H1 (cell line): ENCODE data around the gene ZDHHC3.

ENCODE experiments used
- BRCA1 ChIP-seq: IDR thresholded peaks from 2 replicates; pipeline ENCODE4 v1.6.1; 2012; ENCODE audit warnings: low read depth, low read length, improper control_type of control experiment
- CREB1 ChIP-seq: IDR thresholded peaks from 2 replicates; pipeline ENCODE4 v1.6.1; 2012; ENCODE audit warnings: inconsistent platforms
- KDM5A ChIP-seq: fragments of 200-600 bp; IDR thresholded peaks from 2 replicates; pipeline ENCODE4 v1.7.1; 2012; ENCODE audit warnings: mild to moderate bottlenecking, low read length, inconsistent platforms, mixed read lengths
- MAX ChIP-seq: IDR thresholded peaks from 2 replicates; pipeline ENCODE4 v1.6.1; 2012; ENCODE audit warnings: inconsistent platforms
- NANOG ChIP-seq: IDR thresholded peaks from 2 replicates; pipeline ENCODE4 v1.6.1; 2011; ENCODE audit warnings: low read length, low read depth, mild to moderate bottlenecking, inconsistent platforms; ENCODE audit not compliant: insufficient read depth, poor library complexity, severe bottlenecking
- POLR2A ChIP-seq, 2 experiments: IDR thresholded peaks; 1 replicate in 1 of 2; 2 replicates in 1 of 2; pipeline ENCODE4 v1.6.1; 2011; ENCODE audit warnings: low read depth in 2 of 2, low read length in 2 of 2, mild to moderate bottlenecking in 2 of 2; ENCODE audit errors: control extremely low read depth in 1 of 2
- RAD21 ChIP-seq, 2 experiments: IDR thresholded peaks in 1 of 2; conservative IDR thresholded peaks in 1 of 2; 2 replicates each; pipeline ENCODE4 v1.6.1; 2011; ENCODE audit warnings: low read depth in 2 of 2, low read length in 2 of 2, improper control_type of control experiment in 1 of 2, inconsistent platforms in 1 of 2, mild to moderate bottlenecking in 1 of 2, moderate library complexity in 1 of 2
- RXRA ChIP-seq: IDR thresholded peaks from 2 replicates; pipeline ENCODE4 v1.6.1; 2011; ENCODE audit warnings: low read depth, mild to moderate bottlenecking, low read length, moderate library complexity; ENCODE audit not compliant: insufficient read depth
- SP1 ChIP-seq: IDR thresholded peaks from 2 replicates; pipeline ENCODE4 v1.6.1; 2011; ENCODE audit warnings: low read depth, low read length
- YY1 ChIP-seq: IDR thresholded peaks from 2 replicates; pipeline ENCODE4 v1.6.1; 2011; ENCODE audit warnings: low read depth, mild to moderate bottlenecking, low read length
- TF ChIP-seq, protein P1 (sequence below), 3 experiments: IDR thresholded peaks; 1 replicate in 2 of 3; 2 replicates in 1 of 3; pipeline versions ENCODE4 v1.5.1 to v1.6.1; 2011; ENCODE audit warnings: low read length in 3 of 3, mild to moderate bottlenecking in 3 of 3, inconsistent platforms in 2 of 3, low read depth in 1 of 3, moderate library complexity in 1 of 3; ENCODE audit not compliant: insufficient read depth in 1 of 3; ENCODE audit errors: control extremely low read depth in 1 of 3

DNA sequence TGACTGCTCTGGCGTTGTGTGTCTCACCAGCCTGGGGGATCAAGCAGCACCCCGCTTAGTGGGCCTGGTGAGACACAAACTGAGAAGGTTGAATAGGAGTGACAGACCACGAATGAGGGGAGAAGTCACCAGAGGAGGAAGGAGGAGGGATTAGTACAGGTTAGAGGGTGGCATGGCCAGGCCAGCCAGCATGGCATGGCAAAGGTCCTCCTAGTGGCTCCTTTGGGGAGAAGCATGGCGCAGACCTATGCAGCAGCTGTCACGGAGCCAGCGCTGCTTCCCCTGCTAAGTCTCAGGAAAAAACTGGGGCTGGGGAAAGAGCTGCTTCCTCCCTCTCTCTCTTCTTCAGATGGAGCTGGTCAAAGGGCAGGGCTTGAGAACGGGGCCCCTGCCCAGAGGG, 48.6 kb downstream of the ZDHHC3 start:
- TF ChIP-seq, protein P1, sequence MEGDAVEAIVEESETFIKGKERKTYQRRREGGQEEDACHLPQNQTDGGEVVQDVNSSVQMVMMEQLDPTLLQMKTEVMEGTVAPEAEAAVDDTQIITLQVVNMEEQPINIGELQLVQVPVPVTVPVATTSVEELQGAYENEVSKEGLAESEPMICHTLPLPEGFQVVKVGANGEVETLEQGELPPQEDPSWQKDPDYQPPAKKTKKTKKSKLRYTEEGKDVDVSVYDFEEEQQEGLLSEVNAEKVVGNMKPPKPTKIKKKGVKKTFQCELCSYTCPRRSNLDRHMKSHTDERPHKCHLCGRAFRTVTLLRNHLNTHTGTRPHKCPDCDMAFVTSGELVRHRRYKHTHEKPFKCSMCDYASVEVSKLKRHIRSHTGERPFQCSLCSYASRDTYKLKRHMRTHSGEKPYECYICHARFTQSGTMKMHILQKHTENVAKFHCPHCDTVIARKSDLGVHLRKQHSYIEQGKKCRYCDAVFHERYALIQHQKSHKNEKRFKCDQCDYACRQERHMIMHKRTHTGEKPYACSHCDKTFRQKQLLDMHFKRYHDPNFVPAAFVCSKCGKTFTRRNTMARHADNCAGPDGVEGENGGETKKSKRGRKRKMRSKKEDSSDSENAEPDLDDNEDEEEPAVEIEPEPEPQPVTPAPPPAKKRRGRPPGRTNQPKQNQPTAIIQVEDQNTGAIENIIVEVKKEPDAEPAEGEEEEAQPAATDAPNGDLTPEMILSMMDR (IDR thresholded peaks at IDR 0.05; ENCODE audit: control extremely low read depth in 1 of 3, insufficient read depth in 1 of 3, low read depth in 1 of 3, low read length in 3 of 3) = peak in 1 of 3 experiments; percentile 13; a peak in 1 of 4 replicates
- TF ChIP-seq MAX (no peak), POLR2A (IDR thresholded peaks at IDR 0.05; ENCODE audit: control extremely low read depth in 1 of 2, low read depth in 2 of 2, low read length in 2 of 2) (no peak), RAD21 (IDR thresholded peaks at IDR 0.05 in 1 of 2, conservative IDR thresholded peaks at IDR 0.05 in 1 of 2; ENCODE audit: low read depth in 2 of 2, low read length in 2 of 2) (no peak), KDM5A (no peak), SP1 (no peak), RXRA (no peak), YY1 (no peak), BRCA1 (no peak), CREB1 (no peak), NANOG (no peak)
